Loucy (cell line): ENCODE measurements around the gene RND1.
A peak's percentile ranks its signal among the peaks of the same experiment; 100 is the strongest.
"Not testable (repeated sequence)": the region's sequence is repeated elsewhere in the genome, so short reads cannot be mapped to it uniquely, and the experiment has no call there.

Experiments
- H2AFZ ChIP-seq: fragments of 200-600 bp; sonication (generic); 2 replicates; pipeline ENCODE4 v1.6.0; 2016; ENCODE audit warnings: antibody characterized with exemption, mild to moderate bottlenecking, low read length, moderate library complexity
- H3F3A ChIP-seq: fragments of 200-600 bp; 2 replicates; pipeline ENCODE4 v1.6.0; 2016; ENCODE audit warnings: antibody characterized with exemption, low read depth, mild to moderate bottlenecking
- H3K27me3 ChIP-seq: fragments of 200-600 bp; sonication (generic); 2 replicates; pipeline ENCODE4 v1.6.1; 2014; ENCODE audit warnings: low read length, mild to moderate bottlenecking; ENCODE audit not compliant: insufficient read depth, poor library complexity, severe bottlenecking
- H3K36me3 ChIP-seq: fragments of 200-600 bp; sonication (generic); 2 replicates; pipeline ENCODE4 v1.6.1; 2016; ENCODE audit warnings: low read length; ENCODE audit not compliant: insufficient read depth
- H3K4me1 ChIP-seq: fragments of 200-600 bp; sonication (generic); 2 replicates; pipeline ENCODE4 v1.5.1; 2014; ENCODE audit warnings: low read length, mild to moderate bottlenecking; ENCODE audit not compliant: insufficient read depth, poor library complexity, severe bottlenecking
- H3K4me2 ChIP-seq: fragments of 200-600 bp; sonication (generic); 2 replicates; pipeline ENCODE4 v1.6.0; 2014; ENCODE audit warnings: antibody characterized with exemption, low read length, low read depth, mild to moderate bottlenecking; ENCODE audit not compliant: poor library complexity, severe bottlenecking
- H3K4me3 ChIP-seq: fragments of 200-600 bp; sonication (generic); 2 replicates; pipeline ENCODE4 v1.5.1; 2014; ENCODE audit warnings: low read length, mild to moderate bottlenecking, mixed read lengths; ENCODE audit not compliant: poor library complexity, severe bottlenecking
- H3K79me2 ChIP-seq: fragments of 200-600 bp; sonication (generic); 2 replicates; pipeline ENCODE4 v1.6.1; 2014; ENCODE audit warnings: low read length; ENCODE audit not compliant: insufficient read depth
- H3K9ac ChIP-seq: fragments of 200-600 bp; sonication (generic); 2 replicates; pipeline ENCODE4 v1.6.0; 2014; ENCODE audit warnings: mild to moderate bottlenecking, low read depth, low read length, moderate library complexity; ENCODE audit not compliant: poor library complexity, severe bottlenecking
- H3K9me2 ChIP-seq: fragments of 200-600 bp; sonication (generic); replicated peaks from 2 replicates; pipeline ENCODE4 v1.6.1; 2016; ENCODE audit warnings: low read depth, low read length, mixed read lengths
- H3K9me3 ChIP-seq: fragments of 200-600 bp; sonication (generic); 2 replicates; pipeline ENCODE4 v1.6.1; 2014; ENCODE audit warnings: mild to moderate bottlenecking, antibody characterized with exemption, low read length, low read depth; ENCODE audit not compliant: insufficient read depth
- H4K20me1 ChIP-seq: fragments of 200-600 bp; sonication (generic); 2 replicates; pipeline ENCODE4 v1.6.0; 2014; ENCODE audit warnings: antibody characterized with exemption, low read length, mild to moderate bottlenecking; ENCODE audit not compliant: insufficient read depth, poor library complexity, severe bottlenecking
- EZH2phosphoT487 ChIP-seq: fragments of 200-600 bp; IDR thresholded peaks from 2 replicates; pipeline ENCODE4 v1.6.1; 2018; ENCODE audit warnings: antibody characterized with exemption, mild to moderate bottlenecking, moderate library complexity, borderline replicate concordance
- TF ChIP-seq, protein P1 (sequence below): fragments of 200-600 bp; sonication (generic); conservative IDR thresholded peaks from 2 replicates; pipeline ENCODE4 v1.5.1; 2014; ENCODE audit warnings: mild to moderate bottlenecking, antibody characterized with exemption, low read length

The RND1 gene

DNA sequence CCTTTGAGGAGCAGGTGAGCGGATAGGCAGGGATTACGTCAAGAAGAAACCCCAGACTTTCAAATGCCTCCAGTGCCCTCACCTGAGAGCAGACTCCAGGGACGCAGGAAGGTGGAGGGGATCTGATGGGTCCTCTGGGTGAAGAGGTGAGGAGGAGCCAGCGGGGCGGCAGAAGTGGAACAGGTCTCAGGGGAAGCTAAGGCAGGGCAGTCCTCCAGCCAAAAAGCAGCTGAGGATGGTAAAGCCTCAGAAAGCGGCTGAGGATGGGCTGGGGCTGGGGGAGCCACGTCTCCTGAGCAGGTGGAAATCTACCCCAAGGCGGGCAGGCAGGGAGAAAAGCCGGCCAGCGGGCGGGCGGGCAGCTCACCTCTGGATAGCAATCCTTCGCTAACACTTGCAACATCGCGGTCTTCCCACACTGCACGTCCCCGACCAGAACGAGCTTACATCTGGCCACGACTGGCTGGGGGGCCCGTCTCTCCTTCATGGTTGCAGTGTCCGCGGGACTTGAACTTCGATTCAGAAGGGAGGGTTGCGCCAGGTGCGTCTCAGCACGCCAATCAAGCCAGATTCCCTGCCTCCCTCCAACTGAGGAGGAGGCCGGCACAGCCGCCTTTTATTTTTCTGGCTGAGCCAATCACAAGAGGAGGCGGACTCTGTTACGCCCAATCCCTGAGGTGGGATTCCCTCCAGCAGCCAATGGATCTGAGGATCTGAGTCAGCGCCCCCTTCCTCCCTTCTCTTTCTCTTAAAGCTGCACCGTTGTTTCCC, at the start of gene RND1:
RND1 (minus strand) TSS at position 590 of the 771 bp plus-strand sequence; CDS start at position 487, 103 bp downstream.
- Histone ChIP-seq H3K79me2 (no peaks in the 10 kb centered on the region), H2AFZ (peak within 1 kb of the TSS; percentile 87), H3K27me3 (no peaks in the 10 kb centered on the region), H4K20me1 (no peaks in the 10 kb centered on the region), H3K4me3 (peak within 1 kb of the TSS; percentile 76), H3K36me3 (no peaks in the 10 kb centered on the region), H3K9me2 (no peaks in the 10 kb centered on the region), H3K4me1 (peaks cover 11% of the 10 kb centered on the region), H3K9me3 (no peaks in the 10 kb centered on the region), H3K9ac (peak within 1 kb of the TSS; percentile 67), H3F3A (no peaks in the 10 kb centered on the region), H3K4me2 (peak within 1 kb of the TSS; percentile 82)
- TF ChIP-seq, protein P1, sequence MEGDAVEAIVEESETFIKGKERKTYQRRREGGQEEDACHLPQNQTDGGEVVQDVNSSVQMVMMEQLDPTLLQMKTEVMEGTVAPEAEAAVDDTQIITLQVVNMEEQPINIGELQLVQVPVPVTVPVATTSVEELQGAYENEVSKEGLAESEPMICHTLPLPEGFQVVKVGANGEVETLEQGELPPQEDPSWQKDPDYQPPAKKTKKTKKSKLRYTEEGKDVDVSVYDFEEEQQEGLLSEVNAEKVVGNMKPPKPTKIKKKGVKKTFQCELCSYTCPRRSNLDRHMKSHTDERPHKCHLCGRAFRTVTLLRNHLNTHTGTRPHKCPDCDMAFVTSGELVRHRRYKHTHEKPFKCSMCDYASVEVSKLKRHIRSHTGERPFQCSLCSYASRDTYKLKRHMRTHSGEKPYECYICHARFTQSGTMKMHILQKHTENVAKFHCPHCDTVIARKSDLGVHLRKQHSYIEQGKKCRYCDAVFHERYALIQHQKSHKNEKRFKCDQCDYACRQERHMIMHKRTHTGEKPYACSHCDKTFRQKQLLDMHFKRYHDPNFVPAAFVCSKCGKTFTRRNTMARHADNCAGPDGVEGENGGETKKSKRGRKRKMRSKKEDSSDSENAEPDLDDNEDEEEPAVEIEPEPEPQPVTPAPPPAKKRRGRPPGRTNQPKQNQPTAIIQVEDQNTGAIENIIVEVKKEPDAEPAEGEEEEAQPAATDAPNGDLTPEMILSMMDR, result no peak; the same call in 1 of the 2 replicates
- no peak for TF ChIP-seq EZH2phosphoT487

DNA sequence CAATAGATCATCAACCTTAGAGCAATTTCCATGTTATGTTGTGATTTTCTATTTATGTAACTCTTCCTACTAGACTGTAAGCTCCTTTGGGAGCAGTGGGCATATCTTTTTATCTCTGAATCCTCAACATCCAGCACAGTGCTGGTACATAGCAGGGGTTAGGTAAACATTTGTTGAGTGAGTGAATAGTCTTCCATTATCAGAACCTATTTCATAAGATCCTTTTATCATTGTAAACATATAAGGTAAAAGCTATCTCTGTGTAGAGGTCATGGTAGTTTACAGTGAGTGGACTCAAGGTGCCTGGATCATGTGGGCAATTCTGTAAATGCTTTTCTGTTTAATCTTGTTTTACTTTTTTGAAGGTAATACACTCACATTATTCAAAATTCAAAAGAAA, 44.5 kb upstream of the RND1 start:
- TF ChIP-seq, protein P1, result no peak
- no peak for TF ChIP-seq EZH2phosphoT487
- Histone ChIP-seq H3F3A (no peaks in the 10 kb centered on the region), H3K9me3 (no peaks in the 10 kb centered on the region), H4K20me1 (no peaks in the 10 kb centered on the region), H3K36me3 (no peaks in the 10 kb centered on the region), H3K79me2 (no peaks in the 10 kb centered on the region), H3K4me1 (no peaks in the 10 kb centered on the region), H3K27me3 (no peaks in the 10 kb centered on the region), H3K9ac (no peak overlapping the region), H2AFZ (no peak overlapping the region), H3K4me3 (no peak overlapping the region), H3K4me2 (no peak overlapping the region), H3K9me2 (no peaks in the 10 kb centered on the region)

DNA sequence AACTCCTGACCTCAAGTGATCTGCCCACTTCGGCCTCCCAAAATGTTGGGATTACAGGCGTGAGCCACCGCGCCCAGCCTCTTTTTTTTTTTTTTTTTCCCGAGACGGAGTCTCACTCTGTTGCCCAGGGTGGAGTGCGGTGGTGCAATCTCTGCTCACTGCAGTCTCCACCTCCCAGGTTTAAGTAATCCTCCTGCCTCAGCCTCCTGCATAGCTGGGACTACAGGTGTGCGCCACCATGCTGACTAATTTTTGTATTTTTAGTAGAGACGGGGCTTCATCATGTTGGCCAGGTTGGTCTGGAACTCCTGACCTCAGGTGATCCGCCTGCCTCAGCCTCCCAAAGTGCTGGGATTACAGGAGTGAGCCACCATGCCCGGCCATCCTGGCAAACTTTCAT, 44.0 kb upstream of the RND1 start:
- not testable (repeated sequence) for H3K4me1 ChIP-seq, H2AFZ ChIP-seq, H3K9me3 ChIP-seq, H4K20me1 ChIP-seq, H3K27me3 ChIP-seq, H3K9me2 ChIP-seq, H3K4me2 ChIP-seq, H3F3A ChIP-seq, H3K9ac ChIP-seq, H3K4me3 ChIP-seq, H3K79me2 ChIP-seq, H3K36me3 ChIP-seq

DNA sequence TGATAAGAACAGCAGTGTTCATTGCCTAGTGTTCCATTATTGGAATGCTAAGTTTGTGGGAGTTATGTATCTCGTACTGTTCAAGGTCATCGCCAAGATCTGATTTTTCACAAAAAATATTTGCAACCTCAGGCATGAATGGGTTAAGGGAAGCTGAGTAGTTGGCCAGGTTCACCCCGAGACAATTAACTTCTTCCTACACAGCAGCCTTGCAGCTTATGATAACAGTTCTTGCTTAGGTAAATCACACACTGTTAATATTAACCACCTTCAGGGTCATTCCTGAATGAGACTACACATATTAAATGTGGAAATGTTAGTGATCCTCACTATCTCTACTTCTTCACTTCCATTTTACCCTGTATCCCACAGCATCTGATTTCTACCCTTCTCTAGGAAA, 41.6 kb upstream of the RND1 start:
- no peaks in the 10 kb centered on the region for H3K9me2 ChIP-seq
- no peaks in the 10 kb centered on the region for H3K9me3 ChIP-seq
- H4K20me1 ChIP-seq, result no peaks in the 10 kb centered on the region
- H3K4me1 ChIP-seq, result no peaks in the 10 kb centered on the region
- H3K79me2 ChIP-seq, result no peaks in the 10 kb centered on the region
- no peak overlapping the region for H3K4me3 ChIP-seq
- H2AFZ ChIP-seq, result no peak overlapping the region
- no peaks in the 10 kb centered on the region for H3K27me3 ChIP-seq
- no peaks in the 10 kb centered on the region for H3F3A ChIP-seq
- H3K4me2 ChIP-seq, result no peak overlapping the region
- TF ChIP-seq, protein P1, result no peak
- TF ChIP-seq EZH2phosphoT487, result no peak
- H3K9ac ChIP-seq, result no peak overlapping the region
- H3K36me3 ChIP-seq, result no peaks in the 10 kb centered on the region
